Lung (tissue), 16 donors: ENCODE measurements around the gene LRPPRC. TPM values are rescaled to one million over a fixed set of nuclear protein-coding genes. Genes with fewer than 3 reads are reported as not detected.

Source experiments
- ATAC-seq: fragments of 200-7000 bp; cut with Tn5 transposase; one replicate; pipeline ENCODE4 v1.9.1; 2020; ENCODE audit warnings: moderate number of reproducible peaks; ENCODE audit not compliant: insufficient read depth, low FRiP score
- DNase-seq, 3 donors: peaks; one replicate each; pipeline ENCODE4 v3.0.0-alpha.2; 2013 to 2017
- H3K27ac ChIP-seq, 2 donors: one replicate each; pipeline ENCODE4 v1.5.1; 2013; ENCODE audit warnings: mild to moderate bottlenecking in 2 of 2, moderate library complexity in 2 of 2, control low read depth in 1 of 2, inconsistent platforms in 1 of 2, low read depth in 1 of 2, low read length in 1 of 2
- H3K27me3 ChIP-seq, 3 donors: one replicate each; pipeline ENCODE4 v1.5.1; 2013; ENCODE audit warnings: low read length in 2 of 3; ENCODE audit not compliant: control insufficient read depth in 3 of 3, insufficient read depth in 3 of 3
- H3K36me3 ChIP-seq, 4 donors: one replicate each; pipeline ENCODE4 v1.5.1; 2013; ENCODE audit warnings: low read length in 4 of 4, mild to moderate bottlenecking in 1 of 4, moderate library complexity in 1 of 4; ENCODE audit not compliant: control insufficient read depth in 4 of 4, insufficient read depth in 4 of 4
- H3K4me1 ChIP-seq, 5 donors: one replicate each; pipeline ENCODE4 v1.5.1; 2013; ENCODE audit warnings: low read length in 5 of 5, mild to moderate bottlenecking in 2 of 5, moderate library complexity in 1 of 5; ENCODE audit not compliant: control insufficient read depth in 5 of 5, insufficient read depth in 5 of 5
- H3K4me3 ChIP-seq: one replicate; pipeline ENCODE4 v1.5.1; 2013; ENCODE audit warnings: mild to moderate bottlenecking, control low read depth, moderate library complexity
- H3K9ac ChIP-seq, 2 donors: one replicate each; pipeline ENCODE4 v1.5.1; 2013; ENCODE audit warnings: low read length in 2 of 2, control low read depth in 1 of 2; ENCODE audit not compliant: insufficient read depth in 1 of 2
- H3K9me3 ChIP-seq, 4 donors: one replicate each; pipeline ENCODE4 v1.5.1; 2013; ENCODE audit warnings: low read length in 3 of 4, mild to moderate bottlenecking in 1 of 4, moderate library complexity in 1 of 4; ENCODE audit not compliant: control insufficient read depth in 4 of 4, insufficient read depth in 3 of 4
- CTCF ChIP-seq: IDR thresholded peaks from 2 replicates; pipeline ENCODE4 v1.5.1; 2012; ENCODE audit warnings: mild to moderate bottlenecking; ENCODE audit errors: control extremely low read depth, extremely low read depth
- WGBS, 2 donors: extraction: QIAGEN DNeasy Blood & Tissue Kit; methylation state at CpG; one replicate each; pipeline ENCODE4 v1.1.7; 2013; 5-methylcytosine and 5-hydroxymethylcytosine counted together
- long read RNA-seq, 5 donors: transcript quantifications; one replicate each; lab custom pipeline, GENCODE V29; 2026
- polyA plus RNA-seq, 2 donors: library from polyadenylated mRNA; stranded (reverse); fragments of 200-250 nt; gene quantifications; one replicate each; pipeline ENCODE4 v1.2.1, GENCODE V29; 2013
- total RNA-seq, 2 donors: library from RNA; depleted of rRNA in 1 of 2; stranded (reverse); fragments of >200 nt in 1 of 2; gene quantifications; one replicate each; pipeline ENCODE4 v1.2.1, GENCODE V29; 2014 to 2021
- donor health status: control.
- donor health status: control.
- donor health status: Bipolar disorder and iron deficiency.
- donor health status: healthy.
- donor health status: DM: yes; HTN: yes; CAD: no.

The LRPPRC gene
- total RNA-seq (10 to 100 TPM; 63.3 to 96.6 TPM), polyA plus RNA-seq (10 to 100 TPM; 29.5 to 34.0 TPM)
- long read RNA-seq, donor 1, full-length matches to known transcripts = 14 of 52 reads
- long read RNA-seq, donor 1, partial matches to known transcripts = 38 of 52 reads
- long read RNA-seq, donor 1, other reads (novel, unspliced or antisense) = 0 of 52 reads
- long read RNA-seq, donor 2, partial matches to known transcripts = 34 of 34 reads
- long read RNA-seq, donor 2, other reads (novel, unspliced or antisense) = 0 of 34 reads
- long read RNA-seq, donor 3, full-length matches to known transcripts = 4 of 21 reads
- long read RNA-seq, donor 3, partial matches to known transcripts = 17 of 21 reads
- long read RNA-seq, donor 3, other reads (novel, unspliced or antisense) = 0 of 21 reads
- long read RNA-seq, donor 4, full-length matches to known transcripts = 3 of 44 reads
- long read RNA-seq, donor 4, partial matches to known transcripts = 41 of 44 reads
- long read RNA-seq, donor 4, other reads (novel, unspliced or antisense) = 0 of 44 reads
- long read RNA-seq, donor 5, full-length matches to known transcripts = 15 of 58 reads
- long read RNA-seq, donor 5, partial matches to known transcripts = 43 of 58 reads
- long read RNA-seq, donor 5, other reads (novel, unspliced or antisense) = 0 of 58 reads

GRCh38 chr2:43995733-43996533 lies at the start of gene LRPPRC:
LRPPRC (minus strand) TSS chr2:43995989; CDS start chr2:43995947, 42 bp downstream.
- DNase-seq (peak; percentile 95 to 98 (median 98)), ATAC-seq (peak; percentile 97)
- Histone ChIP-seq H3K27ac (peak within 1 kb of the TSS; percentile 75 to 88), H3K4me3 (peak within 1 kb of the TSS; percentile 100), H3K4me1 (peaks cover 0 to 15% (median 7%) of the 10 kb centered on the region in 5 donors), H3K9ac (peak within 1 kb of the TSS; percentile 87 to 90), H3K27me3 (no peaks in the 10 kb centered on the region), H3K9me3 (no peaks in the 10 kb centered on the region), H3K36me3 (peaks cover 2 to 5% (median 5%) of the 10 kb centered on the region in 4 donors)
- WGBS, 2 donors = 0% methylated on average over 54 to 64 of the region's 64 CpGs
- TF ChIP-seq CTCF = no peak

GRCh38 chr2:44045061-44045460 lies 49.3 kb upstream of the LRPPRC start:
- TF ChIP-seq CTCF = no peak
- peaks cover 0 to 5% (median 0%) of the 10 kb centered on the region in 4 donors for H3K9me3 ChIP-seq
- no peak overlapping the region for H3K27ac ChIP-seq
- peaks cover 0 to 5% (median 0%) of the 10 kb centered on the region in 5 donors for H3K4me1 ChIP-seq
- no peak overlapping the region for H3K9ac ChIP-seq
- WGBS, 2 donors = 74 to 87% methylated on average over 3 of the region's 3 CpGs
- no peak for ATAC-seq
- H3K4me3 ChIP-seq = no peak overlapping the region
- H3K36me3 ChIP-seq = no peaks in the 10 kb centered on the region
- no peaks in the 10 kb centered on the region for H3K27me3 ChIP-seq
- no peak for DNase-seq

- peak; percentile 76 for TF ChIP-seq CTCF
- peak; percentile 94 for ATAC-seq
- H3K36me3 ChIP-seq = no peaks in the 10 kb centered on the region
- no peaks in the 10 kb centered on the region for H3K27me3 ChIP-seq
- no peak overlapping the region for H3K27ac ChIP-seq
- peaks cover 0 to 5% (median 0%) of the 10 kb centered on the region in 5 donors for H3K4me1 ChIP-seq
- peaks cover 0 to under 1% (median 0%) of the 10 kb centered on the region in 4 donors for H3K9me3 ChIP-seq
- DNase-seq = peak; percentile 77 to 83 (median 82)
- no peak overlapping the region for H3K4me3 ChIP-seq
- WGBS, 2 donors = 5 to 6% methylated on average over 10 of the region's 10 CpGs
- H3K9ac ChIP-seq = no peak overlapping the region
Observed at GRCh38 chr2:44044281-44044720, 48.5 kb upstream of the LRPPRC start.
